DMS114 treated with DMSO at 0.1 percent for 48 hours (cell line): Measurements from ENCODE around the gene SCARB1.

ENCODE experiments used
- DNase-seq: peaks from one replicate; lab custom pipeline; 2025; ENCODE audit not compliant: unreplicated experiment; lab: John Stamatoyannopoulos, UW

Gene SCARB1

DNA sequence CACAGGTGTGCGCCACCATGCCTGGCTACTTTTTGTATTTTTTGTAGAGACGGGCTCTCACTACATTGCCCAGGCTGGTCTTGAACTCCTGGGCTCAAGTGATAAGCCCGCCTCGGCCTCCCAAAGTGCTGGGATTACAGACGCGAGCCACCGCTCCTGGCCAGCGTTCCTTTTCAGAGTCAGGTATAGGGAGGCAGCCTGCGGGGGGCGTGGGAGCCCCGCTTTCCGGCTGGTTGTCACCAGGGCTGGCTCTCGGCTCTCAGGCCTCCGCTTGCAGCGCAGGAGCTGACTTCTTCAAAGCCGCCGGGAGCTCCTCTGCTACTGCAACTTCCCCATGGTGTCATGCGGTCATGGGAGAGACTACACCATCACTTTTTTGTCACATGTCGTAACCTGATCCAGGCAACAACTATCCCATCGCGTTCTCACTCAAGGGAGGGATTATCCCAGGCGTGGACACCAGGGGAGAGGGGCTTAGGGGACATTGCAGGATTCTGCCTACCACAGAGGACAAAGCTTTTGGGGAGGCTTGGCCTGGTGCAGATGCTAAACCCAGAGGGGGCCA, 129.4 kb downstream of the SCARB1 start:
- no peak for DNase-seq

DNA sequence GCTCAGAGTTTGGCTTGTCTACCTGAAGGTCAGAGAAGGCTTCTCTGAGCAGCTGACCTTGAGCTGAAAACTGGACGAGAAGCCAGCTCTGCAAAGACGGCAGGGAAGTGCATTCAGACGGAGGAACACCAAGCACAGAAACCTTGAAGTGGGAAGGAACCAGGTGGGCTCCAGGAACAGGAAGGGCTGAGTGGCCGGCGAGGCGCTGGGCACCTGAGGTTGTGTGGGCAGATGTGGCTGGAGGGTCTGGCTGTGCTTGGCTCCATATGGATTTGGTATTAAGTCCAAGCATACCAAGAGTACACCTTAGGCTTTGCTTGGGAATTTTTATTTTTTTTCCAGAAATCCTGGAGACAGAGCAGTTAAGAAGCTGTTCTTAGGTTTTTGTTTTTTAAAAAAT, 130.6 kb downstream of the SCARB1 start:
- DNase-seq: no peak

DNA sequence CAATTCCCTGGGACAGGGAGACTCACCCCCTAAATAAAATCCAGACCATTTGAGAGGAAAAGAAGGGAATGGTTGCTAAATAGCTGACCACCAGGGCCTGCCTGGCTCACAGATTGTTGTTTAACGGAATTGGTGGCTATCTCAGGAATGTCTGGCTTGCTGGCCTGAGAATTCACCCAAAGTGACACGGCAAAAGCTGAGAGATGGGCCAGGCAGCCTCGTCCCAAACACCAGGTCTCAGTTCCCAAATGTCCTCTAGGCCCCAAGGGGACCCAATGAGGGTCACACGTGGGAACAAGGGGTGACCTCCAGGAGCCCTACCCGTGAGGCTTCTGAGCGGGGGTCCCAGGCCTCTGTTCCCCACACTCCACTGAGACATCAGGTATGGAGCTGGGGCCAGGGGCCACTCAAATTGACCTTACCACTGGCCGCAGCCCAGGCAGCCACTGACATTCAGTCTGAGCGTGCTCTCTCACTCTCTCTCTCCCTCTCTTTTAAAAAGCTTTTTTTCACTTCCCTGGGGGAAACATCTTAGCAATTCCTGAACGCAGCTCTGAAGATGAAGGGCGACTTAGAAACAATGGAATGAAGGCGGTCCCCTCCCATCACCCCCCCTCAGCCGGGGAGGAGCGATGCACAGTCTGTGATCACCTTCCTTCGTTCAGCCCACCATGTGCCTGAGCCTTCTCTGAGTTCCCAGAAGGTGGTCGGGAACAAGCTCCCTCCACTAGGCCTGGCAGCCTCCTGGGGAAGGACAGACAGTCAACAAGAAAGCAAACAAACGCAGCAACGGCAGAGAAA, 131.2 kb downstream of the SCARB1 start:
- DNase-seq: no peak

DNA sequence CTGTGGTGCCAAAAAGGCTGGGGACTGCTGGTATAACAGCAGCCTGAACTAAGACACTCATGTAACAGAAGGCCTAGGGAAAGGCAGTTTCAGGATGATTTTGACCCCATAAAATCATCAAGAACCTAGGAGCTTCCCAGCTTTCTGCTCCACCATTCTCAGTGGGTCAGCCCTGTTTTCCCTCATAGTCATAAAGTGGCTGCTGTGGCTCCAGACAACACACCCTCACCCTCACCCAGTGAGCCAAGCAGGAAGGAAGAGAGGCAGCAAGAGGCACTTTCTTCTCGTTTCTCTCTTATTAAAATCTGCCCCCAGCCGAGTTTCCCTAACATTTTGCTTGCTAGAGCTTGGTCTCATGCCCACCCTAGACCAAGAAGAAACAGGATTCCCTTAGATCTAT, 131.8 kb downstream of the SCARB1 start:
- no peak for DNase-seq

DNA sequence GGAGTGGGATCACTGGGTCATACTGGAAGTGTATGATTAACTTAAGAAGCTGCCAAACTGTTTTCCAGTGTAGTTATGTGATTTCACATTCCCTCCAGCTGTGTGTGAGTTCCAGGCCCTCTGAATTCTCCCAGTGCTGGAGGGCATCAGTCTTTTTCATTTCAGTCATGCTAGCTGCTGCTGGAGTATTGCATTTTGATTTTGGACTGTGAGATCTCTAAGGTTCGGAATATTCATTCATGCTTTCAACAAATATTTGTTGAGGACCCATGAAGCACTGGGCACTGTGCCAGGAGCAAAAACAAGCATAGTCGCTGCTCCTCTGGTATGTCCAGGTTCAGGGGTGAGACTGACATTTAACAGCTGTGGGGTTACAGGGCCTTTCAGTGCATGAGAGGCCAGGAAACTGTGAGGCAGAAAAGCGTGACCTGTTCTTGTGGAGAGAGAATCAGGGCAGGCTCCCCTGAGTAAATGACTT, 133.2 kb downstream of the SCARB1 start:
- no peak for DNase-seq

DNA sequence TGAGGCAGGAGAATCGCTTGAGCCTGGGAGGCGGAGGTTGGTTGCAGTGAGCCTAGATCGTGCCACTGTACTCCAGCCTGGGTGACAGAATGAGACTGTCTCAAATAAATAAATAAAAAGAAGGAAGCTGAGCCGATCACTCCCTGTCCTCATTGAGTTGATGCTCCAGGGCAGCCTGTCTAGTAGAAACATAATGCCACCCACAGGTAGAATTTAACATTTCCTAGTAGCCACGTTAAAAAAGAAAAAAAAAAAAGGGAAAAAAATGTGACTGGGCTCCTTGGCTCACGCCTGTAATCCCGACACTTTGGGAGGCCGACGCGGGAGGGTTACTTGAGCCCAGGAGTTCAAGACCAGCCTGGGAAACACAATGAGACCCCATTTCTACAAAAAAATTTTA, 135.7 kb downstream of the SCARB1 start:
- DNase-seq: no peak

DNA sequence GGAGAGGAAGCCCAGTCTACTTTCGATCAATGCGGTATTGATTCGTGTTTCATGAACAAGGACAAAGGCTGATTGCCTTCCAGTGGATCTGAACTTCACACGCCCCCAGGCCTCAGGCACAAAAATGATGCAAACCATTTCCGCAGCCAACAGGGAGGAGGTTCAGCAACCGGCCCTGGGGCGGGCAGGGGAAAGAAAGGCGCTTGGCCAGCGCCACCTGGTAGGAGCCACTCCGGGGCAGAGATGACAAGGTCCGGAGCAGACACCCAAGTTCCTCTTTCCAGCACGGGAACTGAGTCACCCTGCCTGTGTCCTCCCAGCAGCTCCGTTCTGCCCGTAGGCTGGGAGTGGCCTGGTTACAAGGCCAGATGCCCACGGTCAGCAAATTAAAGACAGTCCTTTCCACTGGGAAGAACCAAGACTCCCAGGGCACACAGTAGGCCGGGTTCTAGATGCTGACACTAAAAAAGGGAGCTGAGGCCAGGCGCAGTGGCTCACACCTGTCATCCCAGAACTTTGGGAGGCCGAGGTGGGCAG, 136.3 kb downstream of the SCARB1 start:
- DNase-seq: no peak
